Prostate gland (tissue), 2 donors: ENCODE results near the gene PIGM.

ENCODE experiments used
- CTCF ChIP-seq, 4 experiments: fragments of 200-600 bp in 2 of 4; fragments of 450-650 bp in 2 of 4; sonication (generic) in 2 of 4; IDR thresholded peaks; 1 replicate in 3 of 4; 2 replicates in 1 of 4; pipeline ENCODE4 v1.5.1; 2016 to 2019; ENCODE audit warnings: antibody characterized with exemption in 4 of 4, mild to moderate bottlenecking in 2 of 4, moderate library complexity in 2 of 4
- POLR2A ChIP-seq: fragments of 450-650 bp; IDR thresholded peaks from one replicate; pipeline ENCODE4 v1.6.1; 2016; ENCODE audit warnings: antibody characterized with exemption, mild to moderate bottlenecking
- POLR2AphosphoS5 ChIP-seq: sonication (generic); formaldehyde crosslinking; IDR thresholded peaks from one replicate; pipeline ENCODE4 v1.6.1; 2017; ENCODE audit warnings: antibody characterized with exemption

- TF ChIP-seq POLR2A (no peak), POLR2AphosphoS5 (no peak), CTCF (IDR thresholded peaks at IDR 0.05) (no peak)
Measured at GRCh38 chr1:160047111-160047991, 15.6 kb upstream of the PIGM start.
